ENCODE results near the gene SEMA5A.

- no peak for TF ChIP-seq CTCF (IDR thresholded peaks at IDR 0.05)
- TF ChIP-seq POLR2A (IDR thresholded peaks at IDR 0.05) = no peak
Observed at GRCh38 chr5:9251379-9251980, 294.4 kb downstream of the SEMA5A start.
